GM23248 (cell line): ENCODE results near the gene CDH13. TPM values are rescaled to one million over a fixed set of nuclear protein-coding genes. Genes with fewer than 3 reads are reported as not detected.

Source experiments
- DNase-seq: peaks from one replicate; pipeline ENCODE4 v3.0.0-alpha.2; 2015
- H2AFZ ChIP-seq: fragments of 200-600 bp; sonication (generic); 2 replicates; pipeline ENCODE4 v1.6.1; 2016; ENCODE audit warnings: antibody characterized with exemption
- H3F3A ChIP-seq: fragments of 200-600 bp; sonication (generic); 2 replicates; pipeline ENCODE4 v1.6.1; 2016; ENCODE audit warnings: mild to moderate bottlenecking, antibody characterized with exemption, mixed run types; ENCODE audit not compliant: insufficient read depth
- H3K27ac ChIP-seq: fragments of 200-600 bp; sonication (generic); 2 replicates; pipeline ENCODE4 v1.5.1; 2016; ENCODE audit warnings: mild to moderate bottlenecking
- H3K27me3 ChIP-seq: fragments of 200-600 bp; sonication (generic); replicated peaks from 2 replicates; pipeline ENCODE4 v1.6.1; 2016; ENCODE audit warnings: mild to moderate bottlenecking; ENCODE audit not compliant: insufficient read depth
- H3K36me3 ChIP-seq: fragments of 200-600 bp; sonication (generic); 2 replicates; pipeline ENCODE4 v1.6.1; 2016; ENCODE audit warnings: low read depth, mild to moderate bottlenecking
- H3K4me1 ChIP-seq: fragments of 200-600 bp; sonication (generic); 2 replicates; pipeline ENCODE4 v1.6.1; 2016; ENCODE audit warnings: mild to moderate bottlenecking; ENCODE audit not compliant: insufficient read depth
- H3K4me2 ChIP-seq: fragments of 200-600 bp; sonication (generic); one replicate; pipeline ENCODE4 v1.6.1; 2016; ENCODE audit warnings: mild to moderate bottlenecking; ENCODE audit not compliant: unreplicated experiment
- H3K4me3 ChIP-seq: fragments of 200-600 bp; sonication (generic); 2 replicates; pipeline ENCODE4 v1.5.1; 2016; ENCODE audit warnings: mild to moderate bottlenecking
- H3K79me2 ChIP-seq: fragments of 200-600 bp; sonication (generic); 2 replicates; pipeline ENCODE4 v1.6.1; 2016; ENCODE audit warnings: mild to moderate bottlenecking; ENCODE audit not compliant: insufficient read depth
- H3K9ac ChIP-seq: fragments of 200-600 bp; sonication (generic); 2 replicates; pipeline ENCODE4 v1.6.1; 2016; ENCODE audit warnings: mild to moderate bottlenecking
- H3K9me2 ChIP-seq: fragments of 200-600 bp; sonication (generic); 2 replicates; pipeline ENCODE4 v1.6.1; 2016; ENCODE audit warnings: mixed run types, mild to moderate bottlenecking, moderate library complexity; ENCODE audit not compliant: insufficient read depth
- H3K9me3 ChIP-seq: fragments of 200-600 bp; sonication (generic); one replicate; pipeline ENCODE4 v1.6.1; 2017; ENCODE audit warnings: low read depth
- H4K20me1 ChIP-seq: fragments of 200-600 bp; sonication (generic); 2 replicates; pipeline ENCODE4 v1.6.0; 2016; ENCODE audit not compliant: insufficient read depth
- EZH2 ChIP-seq: fragments of 200-600 bp; sonication (generic); IDR thresholded peaks from 2 replicates; pipeline ENCODE4 v1.6.1; 2018; ENCODE audit warnings: antibody characterized with exemption, mild to moderate bottlenecking; ENCODE audit not compliant: insufficient read depth, poor library complexity, severe bottlenecking
- EZH2phosphoT487 ChIP-seq: fragments of 200-600 bp; sonication (generic); IDR thresholded peaks from 2 replicates; pipeline ENCODE4 v1.6.1; 2018; ENCODE audit warnings: antibody characterized with exemption, moderate library complexity, mild to moderate bottlenecking, low read depth; ENCODE audit not compliant: insufficient read depth
- WGBS, 2 experiments: methylation state at CpG; one replicate each; pipeline ENCODE4 v1.1.6; 2015 to 2017; ENCODE audit warnings: low lambda C conversion rate in 2 of 2, low coverage in 1 of 2; ENCODE audit errors: missing lambda C conversion rate in 2 of 2; 5-methylcytosine and 5-hydroxymethylcytosine counted together
- in situ Hi-C: fragments of 300-500 bp; cut with MboI; formaldehyde crosslinking; loops from 2 replicates; pipeline ENCODE4 v1.15.0; 2020
- polyA plus RNA-seq: library from polyadenylated mRNA; unstranded; fragments of >200 nt; fragmentation: Nextera tagmentation; extraction: Ambion mirVana; gene quantifications from 2 replicates; pipeline ENCODE4 v1.2.1, GENCODE V29; 2016
- total RNA-seq: library from RNA; depleted of rRNA; stranded (reverse); fragments of >200 nt; shearing (Covaris generic); gene quantifications from 2 replicates; pipeline ENCODE4 v1.2.3, GENCODE V29; 2014

Gene CDH13
- total and polyA plus RNA-seq, 2 experiments from 2014 or later: 51.0 to 52.8 TPM

GRCh38 chr16:82788225-82788624, 161.5 kb downstream of the CDH13 start:
- no peak for TF ChIP-seq EZH2
- TF ChIP-seq EZH2phosphoT487: no peak
- H3K9me2 ChIP-seq: no peaks in the 10 kb centered on the region
- no peaks in the 10 kb centered on the region for H3K4me1 ChIP-seq
- no peak overlapping the region for H3K4me3 ChIP-seq
- no peak for DNase-seq
- no peaks in the 10 kb centered on the region for H3K36me3 ChIP-seq
- H3K9me3 ChIP-seq: no peaks in the 10 kb centered on the region
- H3K27ac ChIP-seq: no peak overlapping the region
- H3K27me3 ChIP-seq: no peaks in the 10 kb centered on the region
- H3K79me2 ChIP-seq: no peaks in the 10 kb centered on the region
- H3F3A ChIP-seq: no peaks in the 10 kb centered on the region
- no peaks in the 10 kb centered on the region for H4K20me1 ChIP-seq
- 60 to 67% methylated on average over 7 of the region's 7 CpGs for WGBS, 2 experiments
- no peak overlapping the region for H3K9ac ChIP-seq
- no peak overlapping the region for H2AFZ ChIP-seq
- H3K4me2 ChIP-seq: no peak overlapping the region
- in situ Hi-C loops: no loop called here

- no peak overlapping the region for H3K27ac ChIP-seq
- in situ Hi-C loops: no loop called here
- no peaks in the 10 kb centered on the region for H3K9me3 ChIP-seq
- no peaks in the 10 kb centered on the region for H3K9me2 ChIP-seq
- no peak overlapping the region for H3K4me2 ChIP-seq
- H4K20me1 ChIP-seq: no peaks in the 10 kb centered on the region
- no peak overlapping the region for H2AFZ ChIP-seq
- TF ChIP-seq EZH2 (no peak), EZH2phosphoT487 (no peak)
- no peaks in the 10 kb centered on the region for H3K36me3 ChIP-seq
- no peaks in the 10 kb centered on the region for H3F3A ChIP-seq
- H3K79me2 ChIP-seq: no peaks in the 10 kb centered on the region
- DNase-seq: no peak
- WGBS, 2 experiments: 89 to 93% methylated on average over 4 of the region's 4 CpGs
- H3K9ac ChIP-seq: no peak overlapping the region
- H3K4me3 ChIP-seq: no peak overlapping the region
- no peaks in the 10 kb centered on the region for H3K4me1 ChIP-seq
- H3K27me3 ChIP-seq: no peaks in the 10 kb centered on the region
Measured at GRCh38 chr16:82788919-82789318, 162.2 kb downstream of the CDH13 start.

DNA sequence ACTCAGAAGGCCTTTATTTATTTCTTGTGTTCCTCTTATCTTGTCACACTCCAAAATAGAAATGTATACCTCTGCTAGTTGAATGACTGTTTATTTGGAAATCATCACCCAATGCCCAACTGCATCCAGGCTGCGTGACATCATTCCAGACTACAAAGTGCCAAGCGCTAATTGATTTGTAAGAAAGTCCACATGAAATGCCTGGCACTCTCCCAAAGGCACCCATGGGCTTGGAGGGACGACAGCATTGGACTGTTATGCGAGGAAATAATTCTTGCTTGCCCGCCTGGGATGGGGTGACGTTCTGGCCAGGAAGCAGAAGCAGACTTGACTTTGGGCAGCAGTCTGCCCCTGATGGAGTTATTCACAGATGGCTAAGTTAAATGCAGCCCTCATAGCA, 165.9 kb downstream of the CDH13 start:
- no peak overlapping the region for H3K9ac ChIP-seq
- no peak overlapping the region for H3K27ac ChIP-seq
- DNase-seq: no peak
- no peak overlapping the region for H2AFZ ChIP-seq
- H3K9me2 ChIP-seq: no peaks in the 10 kb centered on the region
- no peaks in the 10 kb centered on the region for H3K27me3 ChIP-seq
- in situ Hi-C loops: no loop called here
- no peaks in the 10 kb centered on the region for H3K36me3 ChIP-seq
- no peak overlapping the region for H3K4me3 ChIP-seq
- H3F3A ChIP-seq: no peaks in the 10 kb centered on the region
- H3K4me1 ChIP-seq: no peaks in the 10 kb centered on the region
- 82 to 84% methylated on average over 6 of the region's 6 CpGs for WGBS, 2 experiments
- H3K79me2 ChIP-seq: no peaks in the 10 kb centered on the region
- no peaks in the 10 kb centered on the region for H3K9me3 ChIP-seq
- no peaks in the 10 kb centered on the region for H4K20me1 ChIP-seq
- TF ChIP-seq EZH2 (no peak), EZH2phosphoT487 (no peak)
- H3K4me2 ChIP-seq: no peak overlapping the region

DNA sequence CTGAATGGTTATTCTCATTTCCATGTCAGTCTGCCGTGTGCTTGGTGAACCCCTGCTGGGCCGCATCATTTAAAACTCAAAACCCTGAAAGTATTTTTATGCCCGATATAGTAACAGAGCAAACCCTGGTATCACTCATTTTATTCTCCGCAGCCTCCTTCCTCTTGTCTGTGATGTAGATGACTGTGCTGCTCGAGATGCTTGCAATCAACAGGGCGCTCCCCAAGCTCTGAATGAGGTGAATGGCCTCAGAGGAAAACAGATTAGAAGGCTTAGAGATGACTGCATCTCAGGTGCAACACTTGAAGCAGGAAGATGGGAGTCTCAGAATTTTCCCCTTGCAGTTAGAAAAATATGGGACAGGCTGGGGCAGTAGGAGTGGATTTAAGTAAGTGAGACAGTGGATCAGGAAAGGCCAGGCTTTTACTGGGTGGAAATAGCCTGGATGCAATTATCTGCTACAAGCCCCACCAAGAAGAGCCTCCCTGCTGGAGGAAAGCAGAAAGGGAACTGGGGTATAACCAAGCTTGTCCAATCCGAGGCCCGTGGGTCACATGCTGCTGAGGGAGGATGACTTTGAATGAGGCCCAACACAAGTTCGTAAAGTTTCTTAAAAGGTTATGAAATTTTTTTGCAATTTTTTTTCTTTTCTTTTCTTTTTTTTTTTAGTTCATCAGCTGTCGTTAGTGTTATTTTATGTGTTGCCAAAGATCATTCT, 166.9 kb downstream of the CDH13 start:
- Histone ChIP-seq H3K27ac (no peak overlapping the region), H3K9me2 (no peaks in the 10 kb centered on the region), H3K4me3 (no peak overlapping the region), H3F3A (no peaks in the 10 kb centered on the region), H3K79me2 (no peaks in the 10 kb centered on the region), H4K20me1 (no peaks in the 10 kb centered on the region), H3K9me3 (no peaks in the 10 kb centered on the region), H3K4me1 (no peaks in the 10 kb centered on the region), H2AFZ (no peak overlapping the region), H3K27me3 (no peaks in the 10 kb centered on the region), H3K36me3 (no peaks in the 10 kb centered on the region), H3K9ac (no peak overlapping the region), H3K4me2 (no peak overlapping the region)
- no peak for TF ChIP-seq EZH2
- no peak for TF ChIP-seq EZH2phosphoT487
- 68 to 70% methylated on average over 10 of the region's 10 CpGs for WGBS, 2 experiments
- in situ Hi-C loops: no loop called here
- DNase-seq: no peak
